Astrocyte of the hippocampus (primary cell): ENCODE data around the gene SNED1.

Experiments used
- DNase-seq: peaks from one replicate; pipeline ENCODE4 v3.0.0; 2011; ENCODE audit warnings: low read depth, low spot score

Gene SNED1

DNA sequence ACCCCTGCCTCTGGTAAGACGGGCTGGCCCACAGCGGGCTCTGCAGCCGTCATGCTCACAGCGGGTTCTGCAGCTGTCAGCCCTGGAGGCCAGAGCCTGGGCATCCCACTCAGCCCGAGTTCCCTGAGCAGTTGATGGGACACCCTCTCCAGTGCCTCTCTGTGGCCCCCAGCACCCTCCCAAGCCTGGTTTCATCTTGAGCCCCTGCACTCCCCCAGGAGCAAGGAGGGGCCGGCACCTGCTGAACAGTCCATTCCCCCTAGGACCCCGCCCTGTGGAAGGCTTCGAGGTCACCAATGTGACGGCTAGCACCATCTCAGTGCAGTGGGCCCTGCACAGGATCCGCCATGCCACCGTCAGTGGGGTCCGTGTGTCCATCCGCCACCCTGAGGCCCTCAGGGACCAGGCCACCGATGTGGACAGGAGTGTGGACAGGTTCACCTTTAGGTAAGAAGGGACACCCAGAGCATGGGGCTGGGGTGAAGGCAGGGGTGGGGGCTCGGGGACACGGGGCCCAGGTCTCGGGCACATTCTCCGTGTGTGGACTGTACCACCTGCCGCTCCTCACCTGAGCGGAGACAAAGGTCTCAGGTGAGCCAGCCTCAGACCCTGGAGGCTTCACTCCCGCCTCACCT lies 69.2 kb downstream of the SNED1 start:
- DNase-seq = no peak

DNA sequence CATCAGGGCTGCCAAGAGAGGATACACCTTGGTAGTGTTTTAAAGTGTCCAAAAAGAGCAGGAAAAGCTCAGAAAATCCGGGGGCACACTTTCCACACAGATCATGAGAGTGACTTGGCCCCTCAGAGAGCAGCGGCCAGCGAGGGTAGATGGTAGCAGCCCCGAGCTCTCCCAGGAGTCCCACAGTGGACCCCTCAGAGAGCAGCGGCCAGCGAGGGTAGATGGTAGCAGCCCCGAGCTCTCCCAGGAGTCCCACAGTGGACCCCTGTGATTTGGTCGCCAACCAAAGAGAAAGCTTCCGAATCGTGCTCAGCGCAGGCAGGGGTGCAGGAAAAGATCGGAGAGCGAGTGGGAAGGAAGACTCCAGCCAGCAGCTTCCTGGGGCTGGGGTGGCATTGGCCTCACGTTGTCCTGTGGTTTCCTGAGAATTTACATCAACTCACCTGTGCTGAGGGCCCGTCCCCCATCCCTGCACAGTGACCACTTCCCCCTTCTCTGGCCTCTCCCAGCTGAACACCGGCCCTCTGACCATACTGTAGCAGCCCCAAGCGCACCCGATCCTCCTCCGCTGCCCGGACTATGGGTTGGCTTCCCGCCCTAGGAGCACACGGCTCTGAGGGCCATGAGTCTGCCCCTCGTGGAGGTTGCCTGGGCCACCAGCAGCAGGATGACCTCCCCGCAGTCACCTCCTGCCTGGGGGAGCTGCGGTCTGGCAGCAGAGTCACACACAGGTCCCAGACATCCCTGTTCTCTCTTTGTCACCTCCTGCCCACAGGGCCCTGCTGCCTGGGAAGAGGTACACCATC lies 69.9 kb downstream of the SNED1 start:
- no peak for DNase-seq

DNA sequence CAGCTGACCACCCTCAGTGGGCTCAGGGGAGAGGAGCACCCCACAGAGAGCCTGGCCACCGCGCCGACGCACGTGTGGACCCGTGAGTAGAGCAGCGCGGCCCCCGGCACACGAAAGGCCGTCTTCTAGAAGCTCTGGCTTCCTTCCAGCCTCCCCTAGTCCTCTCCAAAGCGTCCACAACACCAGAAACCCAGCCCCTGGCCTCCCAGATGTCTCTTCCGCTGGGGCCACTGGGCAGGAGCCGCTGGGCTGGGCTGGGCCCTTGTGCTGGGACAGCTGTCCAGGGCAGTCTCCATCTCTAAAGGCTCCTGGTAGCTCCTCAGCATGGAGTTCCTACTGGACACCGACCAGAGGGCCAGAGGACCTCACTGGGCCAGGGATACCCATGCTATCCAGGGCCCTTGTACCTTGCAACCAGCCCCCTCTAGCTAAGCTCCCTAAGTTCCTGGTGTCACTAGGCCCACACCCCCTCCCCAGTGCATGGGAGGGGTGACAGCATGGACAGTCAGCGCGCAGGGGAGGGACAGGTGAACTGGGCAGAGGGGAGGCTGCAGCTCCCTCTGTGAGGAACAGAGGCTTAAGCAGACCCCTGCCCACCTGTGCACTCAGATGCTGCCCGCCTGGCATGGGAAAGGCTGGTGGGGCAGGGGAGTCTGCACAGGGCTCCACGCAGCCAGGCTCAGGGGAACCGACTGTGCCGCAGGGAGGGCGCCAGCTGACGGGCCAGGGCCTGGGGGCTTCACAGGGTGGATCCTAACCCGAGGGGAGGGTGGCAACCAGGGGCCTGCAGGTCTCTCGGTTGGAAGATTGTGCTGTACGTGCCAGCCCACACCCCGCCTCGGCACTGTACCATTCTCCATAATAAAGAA lies 70.8 kb downstream of the SNED1 start:
- no peak for DNase-seq

DNA sequence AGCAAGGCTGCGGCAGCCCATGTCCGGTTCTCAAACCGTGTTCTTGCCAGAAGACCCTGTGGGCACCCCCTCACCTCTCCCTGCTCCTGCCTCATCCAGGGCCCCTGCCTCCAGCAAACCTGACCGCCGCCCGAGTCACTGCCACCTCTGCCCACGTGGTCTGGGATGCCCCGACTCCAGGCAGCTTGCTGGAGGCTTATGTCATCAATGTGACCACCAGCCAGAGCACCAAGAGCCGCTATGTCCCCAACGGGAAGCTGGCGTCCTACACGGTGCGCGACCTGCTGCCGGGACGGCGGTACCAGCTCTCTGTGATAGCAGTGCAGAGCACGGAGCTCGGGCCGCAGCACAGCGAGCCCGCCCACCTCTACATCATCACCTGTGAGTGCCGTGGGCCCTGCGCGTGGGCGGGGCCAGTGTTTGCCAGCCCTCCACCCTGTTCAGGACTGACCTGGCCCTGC lies 71.4 kb downstream of the SNED1 start:
- no peak for DNase-seq

DNA sequence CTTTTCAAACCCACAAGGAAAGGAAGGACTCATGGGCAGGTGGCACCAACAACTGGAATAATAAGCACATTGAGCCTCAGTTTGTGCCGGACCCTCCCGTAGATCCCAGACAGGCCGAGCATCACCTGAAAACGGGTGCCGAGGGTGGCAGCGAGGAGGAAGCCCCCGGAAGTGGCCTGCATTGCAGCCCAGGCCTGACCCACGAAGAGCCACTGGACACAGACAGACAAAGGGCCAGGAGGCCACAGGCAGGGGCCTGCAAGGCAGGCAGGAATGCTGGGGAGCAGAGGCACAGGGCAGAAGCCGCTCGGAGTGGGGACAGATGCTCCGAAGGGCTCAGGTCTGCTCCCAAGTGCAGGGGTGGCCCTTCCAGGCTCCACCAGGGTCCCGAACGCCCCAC lies 71.9 kb downstream of the SNED1 start:
- DNase-seq = no peak

DNA sequence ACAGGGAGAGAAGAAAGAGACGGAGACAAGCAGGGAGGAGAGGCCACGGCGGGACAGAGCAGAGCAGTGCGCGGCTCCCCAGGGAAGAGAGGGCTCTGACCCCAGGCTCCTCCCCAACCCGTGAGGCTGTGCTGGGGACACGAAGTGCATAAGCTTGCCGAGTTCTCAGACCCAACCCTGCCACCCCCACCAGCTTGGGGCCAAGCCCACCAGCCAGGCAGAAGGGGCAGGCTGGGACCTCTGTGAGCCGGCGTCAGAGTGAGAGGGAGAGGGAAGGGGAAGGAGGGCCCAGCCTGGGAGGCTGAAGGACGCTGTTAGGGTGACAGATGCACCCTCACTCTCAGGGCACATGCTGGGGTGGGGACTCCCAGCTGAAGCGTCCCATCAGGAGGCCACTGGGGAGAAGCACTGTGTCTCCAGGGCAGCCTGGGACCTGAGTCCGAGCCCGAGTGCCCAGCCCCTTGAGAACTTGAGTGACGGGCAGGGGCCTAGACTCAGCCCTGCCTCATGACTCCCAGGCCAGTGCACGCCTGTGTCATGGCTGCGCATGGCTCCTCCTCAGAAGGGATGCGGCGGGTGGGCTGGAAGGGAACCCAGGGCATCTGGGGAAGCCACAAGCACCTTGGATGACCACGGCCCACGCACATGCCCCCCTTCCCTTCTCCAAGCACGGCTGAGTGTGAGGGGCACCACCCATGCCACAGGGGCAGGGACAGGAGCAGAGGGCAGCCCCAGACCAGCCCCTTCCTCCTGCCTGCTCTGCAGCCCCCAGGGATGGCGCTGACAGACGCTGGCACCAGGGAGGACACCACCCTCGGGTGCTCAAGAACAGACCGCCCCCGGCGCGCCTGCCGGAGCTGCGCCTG lies 72.6 kb downstream of the SNED1 start:
- DNase-seq = no peak

DNA sequence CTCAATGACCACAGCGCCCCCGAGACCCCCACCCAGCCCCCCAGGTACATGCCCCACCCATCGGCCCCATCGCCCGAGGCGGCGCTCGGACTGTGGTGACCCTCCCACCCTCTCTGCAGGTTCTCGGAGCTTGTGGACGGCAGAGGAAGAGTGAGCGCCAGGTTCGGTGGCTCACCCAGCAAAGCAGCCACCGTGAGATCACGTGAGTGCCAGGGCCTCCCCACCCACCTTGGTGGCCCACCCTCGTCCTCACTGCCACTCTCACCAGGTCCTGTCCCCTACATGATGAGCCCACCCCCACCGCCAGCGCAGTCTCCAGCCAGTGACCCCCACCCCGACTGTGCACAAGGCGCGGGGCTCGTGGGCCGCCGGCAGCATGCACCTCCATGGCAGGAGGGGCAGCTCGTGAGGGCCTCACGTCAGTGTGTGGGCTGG lies 73.3 kb downstream of the SNED1 start:
- DNase-seq = no peak

DNA sequence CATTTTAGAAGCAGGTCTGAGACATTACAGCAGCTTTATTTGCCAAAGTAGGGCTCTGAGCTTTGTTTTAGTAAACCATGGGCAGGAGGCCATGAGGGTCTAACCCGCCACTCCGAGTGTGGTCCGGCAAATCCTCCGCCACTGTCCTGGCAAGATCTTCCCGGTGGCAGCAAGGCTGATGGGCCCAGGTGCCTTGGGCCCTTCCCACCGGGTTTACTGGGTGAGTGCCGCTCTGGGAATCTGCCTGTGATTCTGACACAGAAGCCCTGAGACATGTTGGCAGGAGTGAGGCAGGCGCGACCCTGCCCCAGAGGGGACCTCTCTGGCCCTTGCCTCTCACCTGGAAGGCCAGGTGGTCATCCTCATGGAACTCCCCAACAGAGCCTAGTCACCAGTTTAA lies 73.7 kb downstream of the SNED1 start:
- no peak for DNase-seq

DNA sequence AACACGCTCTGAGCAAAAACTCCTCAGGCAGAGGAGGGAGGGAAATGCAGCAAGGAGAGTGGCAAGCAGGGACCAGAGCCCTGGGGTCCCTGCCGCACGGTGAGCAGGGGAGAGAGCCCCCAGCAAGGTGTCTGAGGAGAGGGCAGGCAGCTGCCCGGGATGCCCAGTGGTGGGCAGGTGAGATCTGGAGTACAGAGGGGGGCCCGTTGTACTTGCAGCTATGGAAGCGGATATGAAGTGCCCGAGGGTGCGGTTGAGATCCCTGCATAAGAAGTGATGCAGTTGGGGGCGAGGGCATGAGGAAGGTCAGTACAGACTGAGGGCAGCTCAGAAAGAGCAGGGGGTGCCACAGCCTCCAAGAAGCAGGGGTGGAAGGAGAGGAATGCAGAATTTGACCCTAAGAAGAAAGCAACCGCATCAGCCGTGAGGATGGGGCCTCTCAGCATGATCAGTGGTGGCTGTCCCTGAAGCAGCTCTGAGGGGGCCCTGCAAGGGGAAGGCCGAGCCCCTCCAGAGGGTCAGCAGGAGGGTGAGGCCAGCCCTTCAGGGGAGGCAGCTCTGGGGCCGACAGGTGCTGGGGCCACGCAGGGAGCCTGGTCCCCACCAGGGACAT lies 74.2 kb downstream of the SNED1 start:
- no peak for DNase-seq

DNA sequence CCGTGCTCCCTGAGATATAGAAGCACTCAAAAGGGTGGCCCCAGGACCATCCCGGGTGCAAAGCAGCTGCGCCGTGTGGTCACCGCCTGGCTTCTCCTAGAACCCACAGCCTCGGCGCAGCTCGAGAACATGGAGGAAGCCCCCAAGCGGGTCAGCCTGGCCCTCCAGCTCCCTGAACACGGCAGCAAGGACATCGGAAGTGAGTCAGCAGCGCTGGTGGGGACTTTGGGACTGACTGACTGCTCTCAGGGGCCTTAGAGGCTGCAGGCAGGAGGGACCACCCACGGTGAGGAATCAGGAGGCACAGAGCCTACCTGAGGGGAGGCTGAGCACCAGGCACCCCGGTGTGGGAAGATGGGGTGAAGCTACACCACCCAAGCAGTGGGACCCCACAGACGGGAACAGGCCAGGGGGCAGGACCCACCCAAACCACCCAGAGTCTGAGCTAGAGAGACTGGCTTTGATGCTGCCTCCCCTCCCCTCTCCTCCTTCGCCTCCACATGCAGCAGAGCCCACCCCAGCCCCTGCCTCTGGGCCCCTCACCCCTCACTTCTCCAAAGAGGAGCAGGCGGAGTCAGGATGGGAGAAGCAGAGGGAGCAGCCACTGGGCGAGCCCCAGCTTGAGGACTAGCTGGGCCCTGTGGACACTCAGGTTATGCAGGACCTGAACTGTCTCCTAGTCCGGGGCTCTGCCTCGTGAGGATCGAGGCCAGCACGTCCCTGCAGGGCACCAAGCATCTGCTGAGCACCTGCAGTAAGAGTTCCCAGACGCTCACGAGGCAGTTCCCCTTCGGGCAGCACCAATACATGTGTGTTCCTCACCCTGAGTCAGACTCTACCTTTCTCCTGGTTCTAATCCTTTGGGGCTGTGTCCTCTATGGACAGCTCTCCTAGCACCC lies 75.0 kb downstream of the SNED1 start:
- DNase-seq = no peak

DNA sequence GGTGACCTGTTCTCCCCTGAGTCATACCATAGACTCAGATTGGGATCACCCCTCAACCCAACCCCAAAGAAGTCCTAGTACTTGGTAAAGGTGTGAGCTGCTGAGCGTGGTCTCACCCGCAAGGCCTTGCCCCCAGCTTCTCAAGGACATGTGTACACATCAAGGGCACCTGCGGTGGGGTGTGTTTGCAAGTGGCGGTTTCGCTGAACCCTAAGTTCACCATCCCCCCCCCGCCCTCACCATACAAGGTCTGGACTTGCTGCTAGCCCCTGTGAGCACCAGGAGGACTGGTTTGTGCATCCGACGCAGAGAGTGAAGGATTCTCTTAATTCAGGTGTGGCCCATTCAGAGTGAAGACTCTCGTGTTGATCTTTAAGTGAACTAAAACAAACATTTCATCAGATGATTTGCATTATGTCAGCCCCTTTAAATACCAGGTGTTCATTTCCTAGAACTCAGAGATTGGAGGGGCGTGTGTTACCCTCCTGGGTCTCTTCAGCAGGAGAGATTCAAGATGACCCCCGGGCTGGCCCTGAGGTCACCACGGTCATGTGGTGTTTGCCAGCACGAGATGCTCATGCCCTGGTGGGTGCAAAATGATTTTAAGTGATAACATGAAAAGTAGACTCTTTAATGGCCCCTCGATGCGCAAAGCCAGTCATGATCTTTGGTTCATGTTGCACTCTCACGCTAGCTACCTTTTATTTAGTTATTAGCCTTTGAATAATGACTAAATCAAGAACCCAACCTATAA lies 75.8 kb downstream of the SNED1 start:
- DNase-seq = no peak

DNA sequence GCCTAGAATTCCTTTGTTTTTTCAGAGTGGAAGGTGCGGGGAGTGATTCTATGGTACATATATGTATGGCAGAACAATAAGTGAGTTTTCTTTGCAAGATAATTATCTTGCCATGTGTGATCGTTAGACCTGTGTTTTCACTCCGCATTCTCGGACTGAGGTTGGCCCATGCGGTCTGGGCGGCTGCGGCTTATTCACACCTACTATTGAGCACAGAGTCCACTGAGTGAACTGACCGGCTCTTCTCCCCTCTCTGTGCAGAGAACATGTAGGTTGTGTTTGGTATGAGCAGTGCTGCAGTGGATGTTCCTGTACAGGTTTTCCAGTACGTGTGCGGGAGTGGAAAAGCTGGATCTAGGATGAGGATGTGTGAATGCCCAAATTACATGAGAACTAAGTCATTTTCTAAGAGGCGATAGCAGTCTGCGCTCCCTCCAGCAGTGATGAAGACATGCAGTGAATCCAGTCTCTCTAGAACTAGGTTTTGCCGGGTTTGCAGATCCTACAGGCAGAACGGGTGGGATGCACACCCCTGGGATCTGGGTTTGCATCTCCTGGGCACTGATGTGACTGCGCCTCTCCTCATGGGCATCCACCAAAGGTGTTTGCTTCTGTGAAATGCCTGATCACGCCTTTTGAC lies 76.6 kb downstream of the SNED1 start:
- DNase-seq = no peak

DNA sequence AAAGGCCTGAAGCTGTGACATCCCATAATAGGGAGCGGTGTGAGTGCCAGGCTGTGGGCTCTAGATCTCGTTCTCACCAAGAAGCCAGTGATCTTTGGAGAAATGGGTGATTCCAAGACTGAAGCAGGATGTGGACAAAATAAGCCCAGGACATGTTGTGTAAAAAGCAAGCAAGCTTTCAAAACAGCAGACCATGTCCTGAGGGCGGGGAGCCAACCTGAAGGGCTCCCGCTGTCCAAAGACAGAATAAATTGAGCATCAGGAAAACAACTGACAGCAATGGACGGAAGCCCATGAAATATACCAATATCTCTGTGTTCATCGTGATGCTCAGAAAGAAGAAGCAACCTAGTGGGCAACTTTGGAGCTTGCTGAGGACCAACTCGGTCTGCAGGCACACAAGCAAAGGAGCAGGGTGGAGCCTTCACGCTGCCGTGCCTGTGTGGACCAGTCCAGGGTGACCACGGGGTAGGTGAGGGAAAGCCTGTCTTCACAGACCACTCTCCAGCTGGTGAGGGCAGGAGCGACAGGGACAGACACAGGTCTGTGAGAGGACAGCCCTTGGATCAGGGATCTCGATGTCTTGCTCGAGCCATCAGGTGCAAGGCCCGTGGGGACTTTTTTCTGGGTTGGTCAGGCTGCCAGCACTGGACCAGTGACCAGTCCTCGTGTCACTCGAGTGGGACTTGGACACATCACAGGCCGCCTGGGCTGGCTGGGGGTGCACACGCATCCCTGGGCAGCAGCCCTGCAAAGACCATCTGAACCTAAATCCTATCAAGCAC lies 82.2 kb downstream of the SNED1 start:
- no peak for DNase-seq

DNA sequence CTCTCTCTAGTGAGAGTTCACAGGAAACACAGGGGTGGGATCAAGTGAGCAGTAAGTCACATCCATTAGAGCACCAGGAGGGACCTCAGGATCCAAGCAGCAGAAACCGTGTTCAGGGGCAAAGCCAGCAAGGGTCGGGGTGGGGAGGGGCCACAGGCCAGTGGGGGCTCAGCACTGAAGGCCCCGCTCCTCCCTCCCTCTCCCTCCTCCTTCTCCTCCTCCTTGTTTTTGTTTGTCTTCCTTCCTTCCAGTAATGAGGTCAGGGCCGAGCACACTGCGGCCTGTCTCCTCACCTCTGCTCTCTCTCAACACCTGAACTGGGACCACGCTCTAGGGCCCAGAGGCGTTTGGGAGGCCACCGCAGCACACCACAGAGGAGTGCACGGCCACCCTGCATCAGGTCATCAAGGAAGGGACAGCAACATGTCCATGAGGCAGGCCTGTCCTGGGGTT lies 82.8 kb downstream of the SNED1 start:
- no peak for DNase-seq

DNA sequence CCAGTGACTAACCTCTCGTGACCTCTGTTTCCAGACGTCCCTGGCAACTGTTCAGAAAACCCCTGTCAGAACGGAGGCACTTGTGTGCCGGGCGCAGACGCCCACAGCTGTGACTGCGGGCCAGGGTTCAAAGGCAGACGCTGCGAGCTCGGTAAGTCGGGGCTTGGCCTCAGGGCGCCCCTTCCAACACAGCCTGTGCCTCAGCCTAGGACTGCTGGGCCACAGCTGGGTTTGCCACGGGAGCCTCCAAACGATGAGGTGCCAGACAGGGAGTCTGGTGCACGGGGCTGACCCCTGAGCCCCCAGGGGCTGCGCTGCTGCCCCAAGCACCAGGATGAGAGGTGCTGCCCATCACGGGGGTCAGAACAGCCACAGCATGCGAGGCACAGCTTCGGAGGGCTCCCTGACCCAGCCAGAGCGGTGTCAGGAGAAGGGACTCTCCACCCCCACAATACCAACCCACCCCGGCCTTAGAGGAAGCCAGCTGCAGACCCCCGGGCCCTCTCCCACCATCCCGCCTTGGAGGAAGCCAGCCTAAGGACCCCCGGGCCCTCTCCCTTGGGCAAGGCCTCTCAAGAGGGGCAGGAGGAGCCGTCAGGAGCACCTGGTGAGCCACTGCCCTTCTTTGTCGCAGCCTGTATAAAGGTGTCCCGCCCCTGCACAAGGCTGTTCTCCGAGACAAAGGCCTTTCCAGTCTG lies 83.4 kb downstream of the SNED1 start:
- no peak for DNase-seq

DNA sequence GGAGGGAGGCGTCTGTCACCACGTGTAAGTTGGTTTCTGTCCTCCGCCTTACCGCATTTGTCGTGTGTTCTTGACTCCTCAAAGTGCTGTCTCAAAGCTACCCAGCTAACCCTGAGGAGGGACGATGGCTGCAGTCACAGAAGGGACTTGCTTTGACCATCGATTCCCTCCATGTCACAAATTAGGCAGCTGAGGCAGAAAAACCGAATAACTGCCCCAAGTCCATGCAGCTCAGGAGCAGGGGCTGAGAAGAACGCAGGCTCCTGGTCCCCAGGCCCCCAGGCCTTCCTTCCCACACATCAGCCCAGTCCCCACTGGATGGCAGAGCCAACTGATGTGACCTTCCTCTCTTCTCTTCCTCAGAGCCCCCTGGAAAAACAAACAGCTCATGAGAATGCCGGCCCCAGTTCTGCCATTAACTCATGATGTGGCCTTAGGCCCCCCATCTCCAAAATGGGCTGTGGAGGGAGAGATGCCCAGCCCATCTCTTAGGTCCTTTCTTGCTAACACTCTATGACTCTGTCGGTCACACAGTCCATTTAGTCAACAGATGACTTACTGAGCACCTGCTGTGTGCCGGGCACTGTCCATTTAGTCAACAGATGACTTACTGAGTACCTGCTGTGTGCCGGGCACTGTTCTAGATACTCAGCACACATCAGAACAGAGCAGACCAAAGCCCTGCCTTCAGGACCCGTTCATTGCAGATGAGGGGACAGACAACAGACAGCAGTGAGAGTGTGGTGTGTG lies 84.1 kb downstream of the SNED1 start:
- no peak for DNase-seq

DNA sequence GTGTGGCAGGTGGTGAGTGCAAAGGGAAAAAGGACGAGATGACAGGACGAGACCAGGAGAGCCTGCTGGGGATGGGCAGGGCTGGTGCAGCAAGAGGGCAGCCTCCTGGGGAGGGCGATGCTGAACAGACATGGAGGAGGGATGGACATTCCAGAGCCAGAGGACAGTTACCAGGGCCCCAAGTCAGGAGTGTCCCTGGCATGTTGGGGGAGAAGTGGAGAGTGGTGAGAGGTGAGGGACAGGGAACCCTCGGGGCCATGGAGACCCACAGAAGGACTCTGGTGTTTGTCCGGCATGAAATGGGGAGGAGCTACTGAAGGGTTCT lies 84.6 kb downstream of the SNED1 start:
- no peak for DNase-seq
